ENCODE data around the gene AFTPH.

GRCh38 chr2:64625299-64626145 lies 101.4 kb downstream of the AFTPH start:
- TF ChIP-seq CTCF (IDR thresholded peaks at IDR 0.05) (no peak), POLR2A (IDR thresholded peaks at IDR 0.05) (no peak)
